Endothelial cell of umbilical vein (primary cell): ENCODE results near the gene MPEG1. TPM values are rescaled to one million over a fixed set of nuclear protein-coding genes. Genes with fewer than 3 reads are reported as not detected.

Source experiments
- BruUV-seq: library from RNA; stranded (reverse); fragments of 400-500 nt; replicated peaks from 2 replicates; lab custom pipeline; 2021; lab: Mats Ljungman, UMichigan
- CTCF ChIA-PET: fragments of 300-600, 350-600 bp; sonication (Branson Sonifier 250); formaldehyde crosslinking; loops from one replicate; lab custom pipeline; 2021; ENCODE audit warnings: antibody characterized with exemption, inconsistent platforms; lab: Charles Lee
- POLR2A ChIA-PET: fragments of 300-600, 350-600 bp; sonication (Branson Sonifier 250); formaldehyde crosslinking; loops from one replicate; lab custom pipeline; 2021; ENCODE audit warnings: antibody characterized with exemption, inconsistent platforms; lab: Charles Lee
- DNase-seq: peaks from one replicate; pipeline ENCODE4 v3.0.0-alpha.2; 2011; ENCODE audit warnings: low read depth, low spot score
- FAIRE-seq: peaks from 2 replicates; lab custom pipeline; 2011; peaks lifted over from hg19 to GRCh38; lab: Jason Lieb, UNC
- H2AFZ ChIP-seq: 2 replicates; pipeline ENCODE4 v1.6.0; 2012; ENCODE audit warnings: low read depth, low read length, control low read depth, inconsistent platforms
- H3K27ac ChIP-seq: 2 replicates; pipeline ENCODE4 v1.5.1; 2011; ENCODE audit warnings: low read depth, mild to moderate bottlenecking, control low read depth, low read length, moderate library complexity; ENCODE audit not compliant: insufficient read depth
- H3K27me3 ChIP-seq, 2 experiments: 2 replicates each; pipeline versions ENCODE4 v1.6.0 to v1.6.1; 2011; ENCODE audit warnings: low read length in 2 of 2, mixed read lengths in 1 of 2; ENCODE audit not compliant: control insufficient read depth in 2 of 2, insufficient read depth in 2 of 2
- H3K36me3 ChIP-seq, 2 experiments: 2 replicates in 1 of 2; 3 replicates in 1 of 2; pipeline ENCODE4 v1.5.1; 2011; ENCODE audit warnings: low read length in 2 of 2, mild to moderate bottlenecking in 1 of 2, moderate library complexity in 1 of 2; ENCODE audit not compliant: control insufficient read depth in 2 of 2, insufficient read depth in 2 of 2; ENCODE audit errors: extremely low read depth in 1 of 2
- H3K4me1 ChIP-seq: 3 replicates; pipeline ENCODE4 v1.5.1; 2011; ENCODE audit warnings: mild to moderate bottlenecking, low read length; ENCODE audit not compliant: control insufficient read depth, insufficient read depth; ENCODE audit errors: extremely low read depth
- H3K4me2 ChIP-seq: 2 replicates; pipeline ENCODE4 v1.6.1; 2011; ENCODE audit warnings: low read length, control low read depth, mixed read lengths; ENCODE audit not compliant: insufficient read depth
- H3K4me3 ChIP-seq, 3 experiments: fragments of 200-600 bp in 1 of 3; sonication (generic), shearing (Covaris generic) in 1 of 3; replicated peaks in 1 of 3; 2 replicates each; pipeline ENCODE4 v1.5.1; 2011 to 2016; ENCODE audit warnings: control low read depth in 3 of 3, low read length in 3 of 3, mild to moderate bottlenecking in 2 of 3, inconsistent platforms in 1 of 3, low read depth in 1 of 3, moderate library complexity in 1 of 3; ENCODE audit not compliant: insufficient read depth in 1 of 3
- H3K79me2 ChIP-seq: 2 replicates; pipeline ENCODE4 v1.6.0; 2012; ENCODE audit warnings: low read length, inconsistent platforms; ENCODE audit not compliant: control insufficient read depth, insufficient read depth
- H3K9ac ChIP-seq: replicated peaks from 2 replicates; pipeline ENCODE3; 2011; ENCODE audit warnings: low read length, control low read depth; ENCODE audit not compliant: insufficient read depth; ENCODE audit errors: extremely low read depth
- H3K9me1 ChIP-seq: replicated peaks from 3 replicates; pipeline ENCODE4 v1.6.0; 2011; ENCODE audit warnings: mild to moderate bottlenecking, low read length; ENCODE audit not compliant: control insufficient read depth, insufficient read depth; ENCODE audit errors: extremely low read depth
- H3K9me3 ChIP-seq: replicated peaks from 2 replicates; pipeline ENCODE4 v1.5.1; 2012; ENCODE audit warnings: low read length, inconsistent platforms; ENCODE audit not compliant: control insufficient read depth, insufficient read depth
- H4K20me1 ChIP-seq: replicated peaks from 2 replicates; pipeline ENCODE3; 2011; ENCODE audit warnings: mild to moderate bottlenecking, low read length; ENCODE audit not compliant: control insufficient read depth, insufficient read depth; ENCODE audit errors: extremely low read depth
- FOS ChIP-seq: IDR thresholded peaks from 2 replicates; pipeline ENCODE4 v1.6.1; 2011; ENCODE audit warnings: mild to moderate bottlenecking, low read length, moderate library complexity, borderline replicate concordance; ENCODE audit not compliant: insufficient read depth
- dilution Hi-C: fragments of 300-500 bp; cut with MboI; formaldehyde crosslinking; loops from one replicate; pipeline ENCODE4 v1.15.0; 2019; ENCODE audit warnings: low sequenced_read_pairs; ENCODE audit not compliant: extremely low pct_ligation_motif_present
- intact Hi-C: fragments of 100-400 bp; cut with micrococcal nuclease; formaldehyde crosslinking; loops from one replicate; pipeline ENCODE4 v1.10.0; 2022
- polyA plus RNA-seq, 4 experiments: library from polyadenylated mRNA; depleted of rRNA in 3 of 4; stranded (reverse) in 3 of 4; unstranded in 1 of 4; fragments of >200 nt; gene quantifications; 2 replicates each; pipeline versions ENCODE4 v1.2.1 to v1.2.3, GENCODE V29; 2011 to 2012; ENCODE audit warnings: missing spikeins in 1 of 4
- total RNA-seq: library from RNA; stranded (reverse); gene quantifications from 2 replicates; pipeline ENCODE4 v1.2.3, GENCODE V29; 2021
- TF ChIP-seq, protein P1 (sequence below), 2 donors: IDR thresholded peaks; 1 replicate in 1 of 2; 2 replicates in 1 of 2; pipeline ENCODE4 v1.5.1; 2011; ENCODE audit warnings: low read length in 2 of 2, mild to moderate bottlenecking in 2 of 2, moderate library complexity in 2 of 2, control low read depth in 1 of 2, inconsistent platforms in 1 of 2, low read depth in 1 of 2; ENCODE audit not compliant: insufficient read depth in 1 of 2; ENCODE audit errors: extremely low read depth in 1 of 2

MPEG1 gene
- total and polyA plus RNA-seq, 2 donors (not counting 3 experiments of a cell fraction or from before 2014, with no cell fraction given): not detected

DNA sequence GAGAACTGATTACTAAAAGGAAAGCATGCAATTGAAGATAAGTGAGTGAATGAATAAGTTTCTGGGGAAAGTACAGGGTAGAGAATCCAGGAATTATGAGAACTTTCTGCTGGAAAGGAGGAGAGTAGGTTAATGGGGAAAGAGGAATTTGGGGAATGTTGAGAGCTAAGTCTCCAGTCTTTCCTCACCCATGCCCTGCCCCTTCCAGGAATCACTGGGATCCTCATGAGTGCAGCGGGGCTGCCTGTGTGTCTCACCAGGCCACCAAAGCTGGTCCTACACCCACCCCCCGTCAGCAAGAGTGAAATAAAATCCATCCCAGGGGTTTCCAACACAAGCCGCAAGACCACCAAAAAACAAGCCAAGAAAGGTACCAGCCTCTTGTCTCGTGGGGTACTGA, 23.8 kb downstream of the MPEG1 start:
- Histone ChIP-seq H4K20me1 (no peaks in the 10 kb centered on the region), H3K27me3 (peaks cover 4 to 10% of the 10 kb centered on the region in 2 experiments), H3K9me1 (no peaks in the 10 kb centered on the region), H3K4me2 (no peak overlapping the region), H3K4me3 (no peak overlapping the region), H3K9ac (no peak overlapping the region), H3K9me3 (no peaks in the 10 kb centered on the region), H3K36me3 (no peaks in the 10 kb centered on the region), H3K79me2 (no peaks in the 10 kb centered on the region), H3K4me1 (peaks cover 2% of the 10 kb centered on the region), H3K27ac (no peak overlapping the region), H2AFZ (no peak overlapping the region)
- CTCF ChIA-PET: interaction anchor here (6.4 kb wide), 1 partner anchor 18 kb away, joined by 74 read pairs; the partner anchor contains the start of gene DTX4
- DNase-seq (no peak), FAIRE-seq (no peak)
- BruUV-seq: no TSS peak
- dilution Hi-C loops (no loop called here), intact Hi-C loops (no loop called here)
- TF ChIP-seq, protein P1, sequence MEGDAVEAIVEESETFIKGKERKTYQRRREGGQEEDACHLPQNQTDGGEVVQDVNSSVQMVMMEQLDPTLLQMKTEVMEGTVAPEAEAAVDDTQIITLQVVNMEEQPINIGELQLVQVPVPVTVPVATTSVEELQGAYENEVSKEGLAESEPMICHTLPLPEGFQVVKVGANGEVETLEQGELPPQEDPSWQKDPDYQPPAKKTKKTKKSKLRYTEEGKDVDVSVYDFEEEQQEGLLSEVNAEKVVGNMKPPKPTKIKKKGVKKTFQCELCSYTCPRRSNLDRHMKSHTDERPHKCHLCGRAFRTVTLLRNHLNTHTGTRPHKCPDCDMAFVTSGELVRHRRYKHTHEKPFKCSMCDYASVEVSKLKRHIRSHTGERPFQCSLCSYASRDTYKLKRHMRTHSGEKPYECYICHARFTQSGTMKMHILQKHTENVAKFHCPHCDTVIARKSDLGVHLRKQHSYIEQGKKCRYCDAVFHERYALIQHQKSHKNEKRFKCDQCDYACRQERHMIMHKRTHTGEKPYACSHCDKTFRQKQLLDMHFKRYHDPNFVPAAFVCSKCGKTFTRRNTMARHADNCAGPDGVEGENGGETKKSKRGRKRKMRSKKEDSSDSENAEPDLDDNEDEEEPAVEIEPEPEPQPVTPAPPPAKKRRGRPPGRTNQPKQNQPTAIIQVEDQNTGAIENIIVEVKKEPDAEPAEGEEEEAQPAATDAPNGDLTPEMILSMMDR (IDR thresholded peaks at IDR 0.05; ENCODE audit: extremely low read depth in 1 of 2, insufficient read depth in 1 of 2, low read depth in 1 of 2, low read length in 2 of 2): no peak
- POLR2A ChIA-PET: no interaction called here

DNA sequence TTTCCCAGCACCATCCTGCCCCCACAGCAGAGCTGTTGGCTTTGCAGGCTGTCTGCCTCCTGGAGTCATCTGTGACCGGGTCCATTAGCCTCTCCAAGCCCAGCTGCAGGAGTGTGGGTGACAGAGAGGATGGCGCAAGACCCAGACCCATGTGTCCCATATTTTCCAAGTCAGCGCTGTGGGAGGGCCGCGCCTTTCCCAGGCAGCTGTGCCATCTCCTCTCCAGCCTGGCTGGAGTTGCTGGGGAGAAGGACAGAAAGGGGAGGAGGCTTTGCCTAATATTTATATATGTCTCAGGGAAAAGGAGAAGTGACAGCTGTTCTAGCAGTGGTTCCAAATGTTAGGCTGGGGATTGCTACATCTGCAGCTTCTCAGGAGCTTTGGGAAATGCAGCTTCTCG, 25.1 kb downstream of the MPEG1 start:
- peaks cover 2% of the 10 kb centered on the region for H3K4me1 ChIP-seq
- H3K4me2 ChIP-seq: no peak overlapping the region
- no peak overlapping the region for H3K4me3 ChIP-seq
- DNase-seq: no peak
- no TSS peak for BruUV-seq
- H3K9me3 ChIP-seq: no peaks in the 10 kb centered on the region
- H3K27me3 ChIP-seq: peaks cover 4 to 11% of the 10 kb centered on the region in 2 experiments
- no peak for FAIRE-seq
- dilution Hi-C loops (no loop called here), intact Hi-C loops (no loop called here)
- no peak overlapping the region for H2AFZ ChIP-seq
- no peaks in the 10 kb centered on the region for H3K9me1 ChIP-seq
- no peak overlapping the region for H3K27ac ChIP-seq
- POLR2A ChIA-PET: no interaction called here
- H3K79me2 ChIP-seq: no peaks in the 10 kb centered on the region
- H3K36me3 ChIP-seq: no peaks in the 10 kb centered on the region
- no peaks in the 10 kb centered on the region for H4K20me1 ChIP-seq
- H3K9ac ChIP-seq: no peak overlapping the region
- no peak for TF ChIP-seq FOS
- CTCF ChIA-PET: interaction anchor here (1.4 to 6.4 kb wide), 4 partner anchors 11 to 19 kb away, joined by 7 to 74 read pairs (median 18); partner anchors contain the start of gene DTX4
